LNCaP clone FGC (cell line): ENCODE results near the gene DLST.
"Not testable (repeated sequence)": the region's sequence is repeated elsewhere in the genome, so short reads cannot be mapped to it uniquely, and the experiment has no call there.

Experiments used
- DNase-seq: peaks from one replicate; pipeline ENCODE4 v3.0.0-alpha.2; 2011; ENCODE audit warnings: low read depth
- H3K4me3 ChIP-seq: 2 replicates; pipeline ENCODE4 v1.5.1; 2011; ENCODE audit warnings: mild to moderate bottlenecking, low read depth, low read length, control low read depth
- TF ChIP-seq, protein P1 (sequence below): IDR thresholded peaks from 2 replicates; pipeline ENCODE4 v1.5.1; 2012; ENCODE audit warnings: mild to moderate bottlenecking; ENCODE audit not compliant: control insufficient read depth, insufficient read depth; ENCODE audit errors: extremely low read depth

The DLST gene

GRCh38 chr14:74929242-74929641, 47.5 kb downstream of the DLST start:
- TF ChIP-seq, protein P1, sequence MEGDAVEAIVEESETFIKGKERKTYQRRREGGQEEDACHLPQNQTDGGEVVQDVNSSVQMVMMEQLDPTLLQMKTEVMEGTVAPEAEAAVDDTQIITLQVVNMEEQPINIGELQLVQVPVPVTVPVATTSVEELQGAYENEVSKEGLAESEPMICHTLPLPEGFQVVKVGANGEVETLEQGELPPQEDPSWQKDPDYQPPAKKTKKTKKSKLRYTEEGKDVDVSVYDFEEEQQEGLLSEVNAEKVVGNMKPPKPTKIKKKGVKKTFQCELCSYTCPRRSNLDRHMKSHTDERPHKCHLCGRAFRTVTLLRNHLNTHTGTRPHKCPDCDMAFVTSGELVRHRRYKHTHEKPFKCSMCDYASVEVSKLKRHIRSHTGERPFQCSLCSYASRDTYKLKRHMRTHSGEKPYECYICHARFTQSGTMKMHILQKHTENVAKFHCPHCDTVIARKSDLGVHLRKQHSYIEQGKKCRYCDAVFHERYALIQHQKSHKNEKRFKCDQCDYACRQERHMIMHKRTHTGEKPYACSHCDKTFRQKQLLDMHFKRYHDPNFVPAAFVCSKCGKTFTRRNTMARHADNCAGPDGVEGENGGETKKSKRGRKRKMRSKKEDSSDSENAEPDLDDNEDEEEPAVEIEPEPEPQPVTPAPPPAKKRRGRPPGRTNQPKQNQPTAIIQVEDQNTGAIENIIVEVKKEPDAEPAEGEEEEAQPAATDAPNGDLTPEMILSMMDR = no peak
- no peak for DNase-seq
- no peak overlapping the region for H3K4me3 ChIP-seq

DNA sequence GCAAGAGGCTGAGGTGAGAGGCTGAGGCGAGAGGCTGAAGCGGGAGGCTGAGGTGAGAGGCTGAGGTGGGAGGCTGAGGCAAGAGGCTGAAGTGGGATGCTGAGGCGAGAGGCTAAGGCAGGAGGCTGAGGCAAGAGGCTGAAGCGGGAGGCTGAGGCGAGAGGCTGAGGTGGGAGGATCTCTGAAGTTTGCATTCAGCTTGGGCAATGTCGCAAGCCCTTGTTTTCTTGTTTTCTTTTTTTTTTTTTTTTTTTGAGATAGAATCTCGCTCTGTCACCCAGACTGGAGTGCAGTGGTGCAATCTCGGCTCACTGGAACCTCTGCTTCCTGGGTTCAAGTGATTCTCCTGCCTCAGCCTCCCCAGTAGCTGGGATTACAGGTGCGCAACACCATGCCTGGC, 50.0 kb downstream of the DLST start:
- not testable (repeated sequence) for DNase-seq, H3K4me3 ChIP-seq

DNA sequence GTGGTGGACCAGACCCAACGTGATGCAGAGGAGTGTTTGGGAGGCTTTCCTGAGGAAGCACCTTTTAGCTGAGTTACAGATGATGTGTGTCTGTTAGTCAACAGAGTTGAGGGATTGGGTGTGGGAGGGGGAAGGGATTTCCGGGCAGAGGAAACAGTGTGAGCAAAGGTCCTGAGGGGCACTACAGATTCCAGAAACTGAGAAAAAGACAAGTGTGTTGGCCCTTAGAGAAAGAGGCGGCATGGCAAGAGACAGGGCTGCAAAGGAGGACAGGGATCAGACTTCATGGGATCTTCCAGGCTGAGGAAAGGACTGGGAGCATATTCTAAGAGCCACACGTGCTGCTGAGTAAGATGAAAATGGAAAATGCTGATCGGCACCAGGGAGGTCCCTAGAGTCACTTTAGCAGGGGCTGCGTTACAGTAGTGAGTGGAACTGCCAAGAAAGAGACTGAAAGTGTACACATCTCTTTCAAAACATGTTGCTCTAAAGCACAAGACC, 50.7 kb downstream of the DLST start:
- TF ChIP-seq, protein P1 = no peak
- no peak overlapping the region for H3K4me3 ChIP-seq
- DNase-seq = no peak

DNA sequence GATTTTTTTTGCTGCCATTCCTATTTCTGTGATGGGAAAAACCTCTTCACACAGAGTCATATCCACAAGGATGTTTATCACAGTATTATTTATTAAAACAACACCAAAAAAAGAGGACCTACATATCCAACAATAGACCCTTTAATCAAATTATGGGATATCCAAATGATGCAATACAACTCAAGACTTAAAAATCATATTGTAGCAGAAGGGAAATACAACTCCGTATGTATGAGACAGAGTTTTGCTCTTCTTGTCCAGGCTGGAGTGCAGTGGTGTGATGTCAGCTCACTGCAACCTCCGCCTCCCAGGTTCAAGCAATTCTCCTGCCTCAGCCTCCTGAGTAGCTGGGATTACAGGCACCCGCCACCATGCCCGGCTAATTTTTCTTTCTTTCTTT, 51.2 kb downstream of the DLST start:
- DNase-seq, H3K4me3 ChIP-seq: not testable (repeated sequence)

DNA sequence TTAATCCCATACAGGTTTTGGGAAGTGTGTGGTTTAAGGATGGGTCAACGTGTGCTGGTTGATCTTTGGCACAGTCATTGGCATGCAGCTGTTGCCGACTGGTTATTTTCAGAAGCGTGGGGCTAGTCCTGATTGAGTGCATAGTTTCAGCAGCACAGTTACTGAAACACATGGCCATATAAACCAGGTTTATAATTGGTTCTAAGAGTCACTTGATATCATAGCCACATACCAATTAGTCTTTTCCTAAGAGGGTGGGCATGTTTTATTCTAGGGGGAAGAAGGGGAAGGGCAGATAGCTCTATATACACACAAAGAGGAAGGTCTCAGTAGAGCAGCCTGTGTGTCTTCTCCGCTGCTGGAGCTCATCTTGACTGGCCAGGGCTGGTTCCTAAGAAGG, 52.3 kb downstream of the DLST start:
- DNase-seq = no peak
- TF ChIP-seq, protein P1 = no peak
- H3K4me3 ChIP-seq = no peak overlapping the region

DNA sequence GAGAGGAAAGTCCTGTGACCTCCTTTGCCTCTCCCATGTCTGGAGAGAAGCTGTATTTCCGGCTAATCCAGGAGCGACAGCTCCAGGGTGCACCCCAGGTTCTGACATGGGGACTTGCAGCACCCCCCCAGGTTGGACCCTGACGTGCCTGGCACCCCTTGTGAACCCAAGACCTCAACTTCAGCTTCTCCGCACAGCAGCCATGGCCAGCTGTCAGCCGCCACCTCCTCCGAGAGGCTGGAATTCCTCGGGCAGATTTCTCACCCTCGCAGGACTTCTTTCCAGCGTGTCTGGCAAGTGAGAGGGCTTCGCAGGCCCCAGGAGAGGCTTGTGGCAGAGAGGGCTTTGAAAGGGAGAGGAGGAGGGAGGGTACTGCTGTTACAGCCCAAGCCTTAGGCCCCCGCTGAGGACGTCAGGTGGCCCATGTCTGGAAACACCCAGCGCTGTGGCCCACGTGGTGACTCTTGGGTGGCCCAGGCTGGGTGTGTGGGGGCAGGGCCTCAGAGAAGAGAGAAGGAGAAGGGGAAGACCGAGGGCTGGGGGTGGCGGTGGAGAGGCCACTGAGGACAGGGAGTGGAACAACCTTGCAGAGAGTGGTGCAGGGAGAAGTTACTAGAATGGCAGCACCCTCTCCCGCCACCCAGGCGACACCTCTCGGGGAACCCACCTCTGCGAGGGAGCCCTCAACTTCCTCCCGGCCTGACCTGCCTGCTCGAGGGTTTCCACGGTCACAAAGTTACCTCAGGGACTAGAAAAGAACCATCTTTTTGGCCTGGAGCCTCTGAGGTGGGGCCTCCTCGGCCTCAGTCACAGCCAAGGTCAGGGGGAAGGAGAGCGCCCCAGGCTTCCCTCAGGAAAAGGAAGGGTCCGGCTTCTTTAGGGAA, 53.0 kb downstream of the DLST start:
- no peak overlapping the region for H3K4me3 ChIP-seq

DNA sequence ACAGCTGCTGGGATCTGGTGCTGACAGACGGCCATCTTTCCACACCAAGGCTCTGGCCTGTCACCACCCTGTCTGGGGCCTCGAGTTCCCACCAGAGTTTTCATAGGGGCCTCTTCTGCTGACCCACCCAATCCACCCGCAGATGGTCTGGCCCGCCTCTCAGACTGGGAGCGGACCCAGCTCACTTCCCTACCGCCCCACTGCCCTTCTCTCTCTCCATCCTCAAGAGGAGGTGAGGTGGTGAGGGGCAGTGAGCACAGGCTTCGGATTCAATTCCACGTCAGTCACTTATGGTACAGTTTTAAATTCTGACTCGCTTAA, 53.6 kb downstream of the DLST start:
- TF ChIP-seq, protein P1 = no peak
- H3K4me3 ChIP-seq = no peak overlapping the region
- no peak for DNase-seq

More for the DNA sequence above, 53.0 kb downstream of the DLST start:
- DNase-seq = no peak
- TF ChIP-seq, protein P1 = no peak

GRCh38 chr14:74936151-74936550, 54.4 kb downstream of the DLST start:
- H3K4me3 ChIP-seq = no peak overlapping the region
- DNase-seq = no peak
- TF ChIP-seq, protein P1 = no peak
